HG03045 (cell line): ENCODE results near the gene KDM1A.

Source experiments
- ATAC-seq: cut with Tn5 transposase; IDR thresholded peaks from one replicate; pipeline ENCODE4 v1.9.1; 2021; ENCODE audit warnings: mild to moderate bottlenecking, moderate library complexity; ENCODE audit not compliant: unreplicated experiment

Gene KDM1A

DNA sequence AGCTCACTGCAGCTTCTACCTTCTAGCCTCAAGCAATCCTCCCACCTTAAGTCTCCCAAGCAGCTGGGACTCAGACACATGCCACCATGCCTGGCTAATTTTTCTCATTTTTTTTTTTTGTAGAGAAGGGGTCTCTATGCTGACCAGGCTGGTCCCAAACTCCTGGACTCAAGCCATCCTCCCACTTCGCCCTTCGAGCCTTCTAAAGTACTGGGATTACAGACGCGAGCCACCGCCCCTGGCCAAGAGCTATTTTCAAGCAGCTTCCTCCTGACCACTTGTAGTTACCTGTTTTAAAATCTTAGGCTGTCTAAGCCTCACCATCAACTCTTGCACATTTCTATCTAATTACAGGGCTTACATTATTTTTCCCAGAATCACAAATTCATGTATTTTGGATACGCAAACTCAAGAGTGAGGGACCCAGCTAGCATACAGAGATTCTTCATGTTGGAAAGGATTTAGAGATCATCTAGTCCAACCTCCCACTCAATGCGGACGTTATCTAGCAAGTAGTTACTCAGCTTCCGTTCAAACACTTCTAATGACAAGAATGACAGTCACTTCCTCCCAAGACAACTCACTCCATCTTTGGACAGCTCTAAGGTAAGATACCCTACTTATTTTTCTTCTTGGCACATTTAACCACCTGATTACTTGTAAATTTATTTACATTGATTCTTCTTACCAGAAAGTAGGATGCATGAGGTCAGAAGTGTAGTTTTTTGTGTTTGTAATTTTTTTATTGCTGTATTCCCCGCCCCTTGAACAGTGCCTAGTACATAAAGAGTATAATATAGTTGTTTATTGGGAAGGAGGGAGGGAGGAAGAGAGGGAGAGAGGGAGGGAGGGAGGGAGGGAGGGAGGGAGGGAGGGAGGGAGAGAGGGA, 84.0 kb downstream of the KDM1A start:
- no peak for ATAC-seq

DNA sequence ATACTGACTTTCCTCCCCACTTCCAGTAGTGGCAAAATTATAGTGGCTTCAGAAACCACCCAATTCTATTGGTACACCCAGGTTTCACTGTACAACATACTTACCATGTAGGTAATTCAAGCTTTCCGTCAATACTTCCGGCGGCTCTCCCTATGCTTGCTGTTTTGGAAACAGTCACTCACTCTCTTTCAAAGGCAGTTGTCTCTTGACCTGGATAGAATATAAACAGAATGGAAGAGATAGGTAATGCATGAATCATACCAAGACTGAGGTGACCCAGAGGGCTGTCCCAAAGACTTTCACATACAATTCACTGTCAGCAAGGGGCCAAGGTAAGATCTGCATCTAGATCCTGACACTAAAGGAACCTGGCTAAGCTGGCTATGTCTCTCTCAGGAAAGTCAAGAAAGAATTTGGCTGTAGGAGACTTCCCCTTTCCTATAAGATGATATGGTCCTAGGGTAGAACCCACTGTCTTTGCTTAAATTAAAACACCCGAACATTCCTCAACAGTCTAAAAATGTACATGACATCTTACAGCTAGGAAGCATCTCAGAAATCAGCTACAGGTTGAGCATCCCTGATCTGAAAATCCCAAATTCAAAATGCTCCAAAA, 89.8 kb downstream of the KDM1A start:
- ATAC-seq: no peak

DNA sequence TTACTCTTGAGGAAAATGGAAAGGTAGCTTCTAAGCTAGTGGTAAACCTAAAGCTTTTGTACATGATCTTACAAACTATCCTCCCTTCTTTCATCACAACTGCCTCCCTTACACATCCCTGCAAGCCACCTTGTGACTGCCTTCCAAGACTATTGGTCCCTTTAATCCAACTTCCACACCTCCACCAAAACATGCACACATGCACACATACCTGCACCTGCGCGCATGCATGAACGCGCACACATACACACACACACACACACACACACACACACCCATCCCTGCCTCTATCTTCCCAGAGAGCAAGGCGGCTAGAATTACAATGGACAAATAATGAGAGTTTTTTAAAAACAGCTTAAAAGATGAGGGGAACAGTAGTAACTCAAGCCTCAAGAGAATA, 91.1 kb downstream of the KDM1A start:
- no peak for ATAC-seq

DNA sequence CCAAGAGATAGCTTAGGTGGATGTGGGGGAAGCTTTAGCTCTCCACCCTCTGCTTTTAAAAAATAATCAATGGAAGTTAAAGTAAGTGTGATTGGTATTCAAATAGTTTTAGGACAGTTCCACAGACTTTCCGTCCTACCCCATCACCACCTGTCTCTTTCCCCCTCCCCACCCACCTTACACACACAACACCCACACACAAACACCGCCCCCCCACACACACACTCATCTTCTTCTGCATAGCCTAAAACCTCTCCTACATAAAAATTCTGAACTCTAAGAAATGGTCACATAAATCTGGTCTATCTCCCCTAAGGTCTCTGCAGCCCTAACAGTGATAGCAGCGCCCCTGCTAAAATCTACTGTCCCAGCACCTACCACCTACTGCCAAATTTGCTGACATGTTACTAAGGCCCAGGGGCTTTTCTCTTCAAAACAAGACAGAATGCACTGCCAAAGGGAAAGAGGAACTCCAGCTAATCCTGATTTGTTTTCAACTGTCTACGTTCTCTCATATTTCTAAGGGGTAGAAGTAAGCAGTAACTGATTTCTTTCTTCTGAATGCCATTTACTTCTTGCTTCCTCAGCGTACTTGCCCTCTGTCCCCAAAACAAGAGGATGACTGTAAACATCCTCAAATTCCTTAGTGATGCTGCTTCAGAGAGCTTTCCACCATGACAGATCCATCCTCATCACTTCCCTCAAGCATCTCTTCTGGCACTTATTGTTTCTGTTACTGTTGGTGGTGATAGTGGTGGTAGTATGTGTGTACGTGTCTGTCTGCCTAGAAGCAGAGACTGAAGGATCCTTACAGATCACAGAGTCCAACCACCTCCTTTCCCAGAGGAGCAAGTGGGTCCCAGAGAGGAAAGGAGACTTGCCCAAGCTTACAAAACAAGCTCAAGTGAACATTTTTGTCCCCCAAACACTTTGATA, 92.6 kb downstream of the KDM1A start:
- no peak for ATAC-seq

DNA sequence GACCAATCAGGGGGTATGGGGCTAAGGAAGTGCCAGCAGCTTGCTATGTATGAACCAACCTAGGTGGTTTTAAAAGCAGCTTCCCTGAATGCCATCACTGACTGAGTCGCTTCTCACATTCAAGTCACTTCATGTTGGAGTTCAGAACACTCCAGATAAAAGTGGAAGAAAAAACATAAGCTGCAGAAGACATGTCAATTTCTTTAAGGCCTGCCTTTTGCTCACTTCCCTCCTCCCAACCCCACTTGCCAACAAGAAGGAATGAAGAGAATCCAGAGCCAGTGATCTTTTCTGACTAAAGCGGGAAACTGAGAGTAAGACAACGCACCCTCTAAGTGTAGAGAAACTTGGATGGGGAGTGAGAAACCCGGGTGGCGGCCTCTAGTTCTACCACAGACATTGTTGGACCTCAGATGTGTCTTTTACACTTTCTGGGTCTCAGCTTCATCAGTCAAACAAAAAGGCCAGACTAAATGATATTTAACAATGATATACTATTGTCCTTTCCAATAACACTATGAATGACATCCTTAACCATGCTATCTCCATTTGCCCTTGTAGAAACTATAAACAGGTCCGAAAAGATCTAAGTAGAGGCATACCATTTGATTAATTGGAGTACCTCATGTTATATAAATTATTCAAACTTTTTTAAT, 95.3 kb downstream of the KDM1A start:
- ATAC-seq: no peak

DNA sequence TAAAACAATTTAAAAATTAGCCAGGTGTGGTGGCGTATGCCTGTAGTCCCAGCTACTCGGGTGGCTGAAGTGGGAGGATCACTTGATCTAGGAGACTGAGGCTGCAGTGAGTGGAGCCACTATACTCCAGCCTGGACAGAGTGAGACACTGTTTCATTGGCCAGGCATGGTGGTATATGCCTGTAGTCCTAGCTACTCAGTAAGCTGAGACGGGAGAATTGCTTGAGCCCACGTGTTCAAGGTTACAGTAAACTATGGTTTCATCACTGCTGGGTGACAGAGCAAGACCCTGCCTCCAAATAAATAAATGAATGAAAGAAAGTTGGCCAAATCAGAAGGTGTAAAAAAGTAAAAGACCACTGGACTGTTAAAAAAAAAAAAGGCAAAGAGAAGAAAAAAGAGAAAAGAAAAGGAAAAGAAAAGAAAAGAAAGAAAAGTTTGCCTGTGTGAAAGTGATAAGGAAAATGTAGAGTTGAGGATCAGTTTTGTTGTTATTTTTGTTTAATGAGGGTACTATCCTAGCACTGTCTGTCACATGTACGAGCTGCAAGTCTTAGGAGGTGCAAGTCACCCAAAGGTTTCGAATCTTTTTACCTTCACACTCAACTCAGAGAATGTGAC, 97.1 kb downstream of the KDM1A start:
- ATAC-seq: no peak

DNA sequence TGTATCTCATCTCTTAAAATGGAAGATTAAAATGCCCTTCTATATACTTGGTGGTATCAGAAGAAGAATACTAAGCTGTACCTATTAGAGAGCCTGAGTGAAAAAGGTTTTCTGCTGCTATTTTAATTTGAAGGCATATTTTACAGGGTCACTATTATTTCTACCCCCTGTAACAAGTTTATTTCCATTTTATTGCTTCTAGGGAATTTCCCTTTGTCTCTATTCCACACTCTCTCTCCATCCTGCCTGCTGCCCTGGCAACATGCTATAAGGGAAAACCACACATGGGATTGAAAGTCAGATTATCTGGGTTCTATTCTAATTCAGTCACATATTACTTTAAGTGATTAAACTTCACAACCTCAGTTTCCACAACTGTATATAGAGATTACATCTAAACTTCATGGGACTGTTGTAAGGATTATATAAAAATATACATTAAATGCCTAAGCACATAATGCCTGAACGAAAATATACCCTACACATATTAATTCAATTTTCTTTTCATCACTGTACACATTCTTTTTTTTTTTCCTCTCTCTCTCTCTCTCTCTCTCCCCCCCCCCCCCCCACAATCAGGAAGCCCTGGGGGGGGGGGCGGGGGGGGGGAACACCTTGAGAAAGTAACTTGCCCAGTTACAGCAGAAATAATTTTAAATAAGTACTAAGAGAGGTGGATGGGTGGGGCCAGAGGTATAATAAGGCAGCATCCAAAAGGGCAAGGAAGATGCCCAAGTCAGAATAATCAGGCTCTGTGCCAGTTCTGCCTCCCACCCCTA, 97.8 kb downstream of the KDM1A start:
- ATAC-seq: no peak

- no peak for ATAC-seq
Measured at GRCh38 chr1:23118407-23118806, 99.1 kb downstream of the KDM1A start.

GRCh38 chr1:23118957-23119792, 99.9 kb downstream of the KDM1A start:
- no peak for ATAC-seq

GRCh38 chr1:23120383-23120782, 101.1 kb downstream of the KDM1A start:
- no peak for ATAC-seq

- no peak for ATAC-seq
Measured at GRCh38 chr1:23122023-23122748, 102.9 kb downstream of the KDM1A start.

DNA sequence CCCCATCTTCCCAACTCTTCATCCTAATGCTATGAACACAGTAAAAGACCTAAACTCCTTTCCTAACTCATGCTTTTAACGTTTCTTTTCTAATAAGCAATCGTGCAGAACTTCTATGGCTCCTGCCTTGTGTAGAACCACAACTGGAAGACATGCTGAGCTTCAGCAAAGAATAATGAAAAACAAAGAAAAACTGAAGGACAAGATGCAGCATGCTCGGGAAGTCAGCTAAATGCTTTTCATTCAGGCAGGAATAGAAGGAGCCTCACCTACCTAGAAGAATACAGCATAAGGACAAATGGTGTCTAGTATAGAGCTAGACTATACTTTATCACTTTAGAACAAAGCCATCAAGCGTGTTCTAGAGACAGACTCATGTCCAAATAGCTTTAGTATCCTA, 103.5 kb downstream of the KDM1A start:
- ATAC-seq: no peak

DNA sequence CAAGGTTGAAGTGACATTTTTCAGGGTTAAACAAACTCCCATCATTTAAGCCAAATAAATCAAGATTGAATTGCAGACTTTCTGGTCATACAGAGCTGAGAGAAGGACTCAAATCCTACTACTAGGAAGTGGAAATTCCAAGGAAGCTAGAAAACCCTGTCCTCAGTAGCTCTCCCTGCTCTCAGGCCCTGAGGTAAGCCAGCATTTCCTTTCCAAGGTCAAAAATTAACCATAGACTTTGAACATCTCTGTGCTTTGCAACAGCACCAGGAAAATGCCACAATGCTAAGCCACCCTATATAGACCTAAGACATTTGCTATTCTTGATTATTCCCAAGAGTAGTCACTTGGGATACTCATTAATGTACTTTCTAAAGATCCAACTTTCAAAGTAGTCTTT, 104.3 kb downstream of the KDM1A start:
- no peak for ATAC-seq

DNA sequence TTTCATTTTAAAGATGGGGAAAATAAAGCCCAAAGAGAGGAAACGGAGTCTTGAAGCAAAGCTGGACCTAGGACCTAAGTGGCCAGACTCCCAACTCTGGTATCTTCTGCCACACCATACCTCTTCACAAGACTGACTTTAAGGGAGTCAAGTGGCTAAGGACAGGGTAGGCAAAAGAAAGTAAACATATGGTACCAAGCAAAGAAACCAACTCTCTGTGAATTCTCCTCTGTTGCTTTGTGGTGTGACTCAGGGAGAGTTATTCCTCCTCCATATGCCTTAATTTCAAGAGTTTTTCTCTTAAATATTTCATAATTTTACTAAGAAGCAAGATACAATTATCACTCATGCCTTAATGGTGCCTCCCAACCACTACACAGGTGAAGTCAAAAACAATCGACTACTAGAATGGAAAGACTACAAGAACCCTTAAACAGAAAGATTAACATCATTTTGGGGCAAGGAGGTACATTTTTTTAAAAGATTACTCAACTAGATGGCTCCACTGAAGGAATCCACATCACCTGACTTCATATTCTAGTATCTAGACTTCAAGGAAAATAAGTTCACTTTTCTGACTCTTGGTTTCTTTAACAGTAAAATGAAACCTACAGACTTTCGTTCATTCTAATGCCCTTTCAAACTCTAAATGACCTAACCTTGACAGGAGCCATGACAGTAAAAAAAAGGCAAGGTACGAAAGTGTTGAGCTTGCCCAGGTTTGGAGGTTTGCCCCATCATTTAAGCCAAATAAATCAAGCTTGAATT, 105.2 kb downstream of the KDM1A start:
- no peak for ATAC-seq

- ATAC-seq: no peak
Measured at GRCh38 chr1:23125489-23125888, 106.2 kb downstream of the KDM1A start.

GRCh38 chr1:23126200-23126599, 106.9 kb downstream of the KDM1A start:
- no peak for ATAC-seq

- no peak for ATAC-seq
Measured at GRCh38 chr1:23126801-23127200, 107.5 kb downstream of the KDM1A start.
